ENCODE measurements around the gene PLGRKT.

PLGRKT gene

DNA sequence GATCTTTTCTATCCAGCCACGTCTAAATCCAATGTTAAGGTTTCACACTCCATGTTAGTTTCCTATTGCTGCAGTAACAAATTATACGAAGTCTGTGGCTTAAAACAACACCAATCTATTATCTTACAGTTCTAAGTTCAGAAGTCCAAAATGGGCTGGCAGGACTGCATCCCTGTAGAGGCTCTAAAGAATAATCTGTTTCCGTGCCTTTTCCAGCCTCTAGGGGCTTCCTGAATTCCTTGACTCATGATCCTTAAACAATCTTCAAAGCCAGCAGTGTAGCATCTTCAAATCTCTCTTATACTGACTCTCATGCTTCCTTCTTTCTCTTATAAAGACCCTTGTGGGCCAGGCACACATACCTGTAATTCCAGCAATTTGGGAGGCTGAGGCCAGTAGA is 6.8 kb downstream of the PLGRKT start:
- Histone ChIP-seq H3K9me2 (replicated peaks; ENCODE audit: low read depth, low read length) (no peaks in the 10 kb centered on the region), H2AFZ (ENCODE audit: low read length) (no peak overlapping the region), H4K20me1 (ENCODE audit: insufficient read depth, low read length, poor library complexity, severe bottlenecking) (no peaks in the 10 kb centered on the region), H3K4me1 (ENCODE audit: insufficient read depth, low read length, poor library complexity, severe bottlenecking) (no peaks in the 10 kb centered on the region), H3K9ac (ENCODE audit: low read depth, low read length, poor library complexity, severe bottlenecking) (no peak overlapping the region), H3K36me3 (ENCODE audit: insufficient read depth, low read length) (no peaks in the 10 kb centered on the region), H3F3A (ENCODE audit: low read depth) (no peaks in the 10 kb centered on the region), H3K27me3 (ENCODE audit: insufficient read depth, low read length, poor library complexity, severe bottlenecking) (no peaks in the 10 kb centered on the region), H3K4me3 (ENCODE audit: low read length, poor library complexity, severe bottlenecking) (no peak overlapping the region), H3K9me3 (ENCODE audit: insufficient read depth, low read depth, low read length) (no peaks in the 10 kb centered on the region), H3K4me2 (ENCODE audit: low read depth, low read length, poor library complexity, severe bottlenecking) (no peak overlapping the region), H3K79me2 (ENCODE audit: insufficient read depth, low read length) (no peaks in the 10 kb centered on the region)
- TF ChIP-seq, protein P1, sequence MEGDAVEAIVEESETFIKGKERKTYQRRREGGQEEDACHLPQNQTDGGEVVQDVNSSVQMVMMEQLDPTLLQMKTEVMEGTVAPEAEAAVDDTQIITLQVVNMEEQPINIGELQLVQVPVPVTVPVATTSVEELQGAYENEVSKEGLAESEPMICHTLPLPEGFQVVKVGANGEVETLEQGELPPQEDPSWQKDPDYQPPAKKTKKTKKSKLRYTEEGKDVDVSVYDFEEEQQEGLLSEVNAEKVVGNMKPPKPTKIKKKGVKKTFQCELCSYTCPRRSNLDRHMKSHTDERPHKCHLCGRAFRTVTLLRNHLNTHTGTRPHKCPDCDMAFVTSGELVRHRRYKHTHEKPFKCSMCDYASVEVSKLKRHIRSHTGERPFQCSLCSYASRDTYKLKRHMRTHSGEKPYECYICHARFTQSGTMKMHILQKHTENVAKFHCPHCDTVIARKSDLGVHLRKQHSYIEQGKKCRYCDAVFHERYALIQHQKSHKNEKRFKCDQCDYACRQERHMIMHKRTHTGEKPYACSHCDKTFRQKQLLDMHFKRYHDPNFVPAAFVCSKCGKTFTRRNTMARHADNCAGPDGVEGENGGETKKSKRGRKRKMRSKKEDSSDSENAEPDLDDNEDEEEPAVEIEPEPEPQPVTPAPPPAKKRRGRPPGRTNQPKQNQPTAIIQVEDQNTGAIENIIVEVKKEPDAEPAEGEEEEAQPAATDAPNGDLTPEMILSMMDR (conservative IDR thresholded peaks at IDR 0.05; ENCODE audit: low read length): no peak
- no peak for TF ChIP-seq EZH2phosphoT487 (IDR thresholded peaks at IDR 0.05; ENCODE audit: borderline replicate concordance)

DNA sequence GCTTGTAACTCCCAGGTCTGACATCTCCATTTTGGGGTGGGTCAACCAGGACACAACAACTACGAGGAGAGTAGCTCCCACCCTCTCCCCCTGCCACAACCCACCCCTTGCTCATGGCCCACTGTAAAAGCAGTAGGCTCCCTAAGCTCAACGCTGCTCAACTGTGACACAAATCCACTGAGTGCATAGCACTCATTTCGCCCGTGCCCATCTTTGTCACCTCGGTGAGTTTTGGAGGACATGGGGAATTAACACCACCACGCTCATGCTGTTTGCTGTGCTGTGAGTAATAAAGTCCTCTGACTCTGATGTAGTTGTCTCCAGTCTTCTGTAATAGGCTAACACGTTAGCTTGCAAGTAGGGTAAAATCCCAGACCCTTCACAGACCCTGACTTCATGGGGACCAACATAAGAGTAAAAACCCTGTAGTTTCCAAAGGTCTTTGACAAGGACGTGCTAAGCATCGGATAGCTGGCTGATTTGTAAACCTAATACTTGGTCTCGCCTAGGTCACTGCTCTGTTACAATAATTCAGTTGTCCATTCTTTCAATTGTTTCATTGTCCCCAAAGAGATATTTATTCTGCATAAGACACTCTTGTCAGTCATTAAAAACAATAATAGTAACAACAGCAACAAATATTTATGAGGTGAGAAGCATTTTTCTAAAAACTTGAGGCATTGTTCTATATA is 7.7 kb downstream of the PLGRKT start:
- no peak overlapping the region for H3K4me2 ChIP-seq (ENCODE audit: low read depth, low read length, poor library complexity, severe bottlenecking)
- H3K79me2 ChIP-seq (ENCODE audit: insufficient read depth, low read length): no peaks in the 10 kb centered on the region
- no peak overlapping the region for H3K9ac ChIP-seq (ENCODE audit: low read depth, low read length, poor library complexity, severe bottlenecking)
- H3K4me1 ChIP-seq (ENCODE audit: insufficient read depth, low read length, poor library complexity, severe bottlenecking): no peaks in the 10 kb centered on the region
- H3K36me3 ChIP-seq (ENCODE audit: insufficient read depth, low read length): no peaks in the 10 kb centered on the region
- no peak overlapping the region for H3K4me3 ChIP-seq (ENCODE audit: low read length, poor library complexity, severe bottlenecking)
- TF ChIP-seq, protein P1 (conservative IDR thresholded peaks at IDR 0.05; ENCODE audit: low read length): no peak
- no peak for TF ChIP-seq EZH2phosphoT487 (IDR thresholded peaks at IDR 0.05; ENCODE audit: borderline replicate concordance)
- no peaks in the 10 kb centered on the region for H3K9me2 ChIP-seq (replicated peaks; ENCODE audit: low read depth, low read length)
- H3K9me3 ChIP-seq (ENCODE audit: insufficient read depth, low read depth, low read length): no peaks in the 10 kb centered on the region
- no peaks in the 10 kb centered on the region for H3K27me3 ChIP-seq (ENCODE audit: insufficient read depth, low read length, poor library complexity, severe bottlenecking)
- no peaks in the 10 kb centered on the region for H3F3A ChIP-seq (ENCODE audit: low read depth)
- H4K20me1 ChIP-seq (ENCODE audit: insufficient read depth, low read length, poor library complexity, severe bottlenecking): no peaks in the 10 kb centered on the region
- H2AFZ ChIP-seq (ENCODE audit: low read length): no peak overlapping the region

DNA sequence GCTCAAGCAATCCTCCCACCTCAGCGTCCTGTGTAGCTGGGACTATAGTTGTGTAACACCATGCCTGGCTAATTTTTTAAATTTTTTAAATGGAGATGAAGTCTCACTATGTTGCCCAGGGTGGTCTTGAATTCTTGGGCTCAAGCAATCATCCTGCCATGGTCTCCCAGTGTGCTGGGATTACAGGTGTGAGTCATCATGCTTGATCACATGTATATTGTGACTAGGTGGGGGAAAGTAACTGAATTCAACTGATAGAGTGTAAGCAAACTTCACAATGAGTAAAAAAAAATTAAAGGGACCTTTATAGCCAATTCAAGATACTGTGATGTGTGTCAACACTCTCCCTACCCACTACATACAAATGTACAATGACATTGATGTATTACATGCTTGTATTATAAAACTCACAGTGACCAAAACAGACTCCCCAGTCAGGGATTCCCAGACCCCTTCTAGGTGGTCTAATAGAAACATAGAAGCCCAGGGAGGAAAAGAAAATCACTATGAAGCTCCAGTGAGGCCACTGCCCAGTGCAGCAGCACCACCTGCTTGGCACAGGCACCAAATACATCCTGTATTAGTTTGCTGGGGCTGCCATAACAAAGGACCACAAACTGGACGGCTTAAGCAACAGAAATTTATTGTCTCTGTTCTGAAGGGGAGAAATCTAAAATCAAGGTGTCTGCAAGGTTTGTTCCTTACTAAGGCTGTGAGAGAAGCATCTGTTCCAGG is 8.8 kb downstream of the PLGRKT start:
- Histone ChIP-seq H3K9me3 (ENCODE audit: insufficient read depth, low read depth, low read length) (no peaks in the 10 kb centered on the region), H2AFZ (ENCODE audit: low read length) (no peak overlapping the region), H3K9ac (ENCODE audit: low read depth, low read length, poor library complexity, severe bottlenecking) (no peak overlapping the region), H3K36me3 (ENCODE audit: insufficient read depth, low read length) (no peaks in the 10 kb centered on the region), H3K4me1 (ENCODE audit: insufficient read depth, low read length, poor library complexity, severe bottlenecking) (no peaks in the 10 kb centered on the region), H3K27me3 (ENCODE audit: insufficient read depth, low read length, poor library complexity, severe bottlenecking) (no peaks in the 10 kb centered on the region), H4K20me1 (ENCODE audit: insufficient read depth, low read length, poor library complexity, severe bottlenecking) (no peaks in the 10 kb centered on the region), H3F3A (ENCODE audit: low read depth) (no peaks in the 10 kb centered on the region), H3K9me2 (replicated peaks; ENCODE audit: low read depth, low read length) (no peaks in the 10 kb centered on the region), H3K4me3 (ENCODE audit: low read length, poor library complexity, severe bottlenecking) (no peak overlapping the region), H3K4me2 (ENCODE audit: low read depth, low read length, poor library complexity, severe bottlenecking) (no peak overlapping the region), H3K79me2 (ENCODE audit: insufficient read depth, low read length) (no peaks in the 10 kb centered on the region)
- TF ChIP-seq, protein P1 (conservative IDR thresholded peaks at IDR 0.05; ENCODE audit: low read length): peak; percentile 39
- no peak for TF ChIP-seq EZH2phosphoT487 (IDR thresholded peaks at IDR 0.05; ENCODE audit: borderline replicate concordance)
